ENCODE data around the gene WDR46. TPM values are rescaled to one million over a fixed set of nuclear protein-coding genes. Genes with fewer than 3 reads are reported as not detected.
A peak's percentile ranks its signal among the peaks of the same experiment; 100 is the strongest.

WDR46 gene
- total and polyA plus RNA-seq, 2 of the 8 experiments (the other 6 are each of a cell fraction or from before 2014, with no cell fraction given), result 69.7 to 91.0 TPM

DNA sequence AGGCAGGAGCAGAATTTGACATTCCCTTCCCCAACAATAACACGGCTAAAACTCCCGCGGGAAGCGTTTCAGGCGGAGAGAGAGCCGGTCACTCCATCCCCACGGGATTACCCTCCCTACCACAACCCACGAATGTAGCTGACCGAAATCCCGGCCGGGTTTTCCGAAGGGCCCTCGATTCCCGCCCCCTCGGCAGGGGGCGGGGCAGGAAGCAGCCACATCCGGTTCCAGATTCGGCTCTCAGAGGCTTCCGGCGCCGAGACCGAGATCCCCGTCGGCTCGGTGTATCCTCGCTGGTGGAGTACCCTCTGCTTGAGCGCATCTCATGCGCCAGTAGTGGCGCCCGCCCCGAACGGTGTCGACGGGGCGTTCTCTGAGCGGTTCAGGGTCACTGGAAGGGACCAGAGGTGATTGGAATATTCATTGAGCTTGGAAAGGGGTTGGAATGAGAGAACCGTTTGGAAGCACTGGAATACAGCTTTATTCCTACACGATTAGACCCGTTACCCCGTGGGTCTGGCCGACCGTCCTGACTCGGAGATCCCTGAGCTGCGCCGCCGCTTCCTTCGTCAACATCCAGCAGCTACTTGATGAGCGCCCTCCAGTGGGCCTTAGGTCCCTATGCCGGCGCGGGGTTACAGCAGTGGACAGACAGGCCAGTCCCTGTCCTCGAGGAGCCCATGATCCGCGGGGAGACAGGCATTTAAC lies 10.4 kb upstream of the WDR46 start (continued):
- TF ChIP-seq NRF1 (IDR thresholded peaks at IDR 0.05; ENCODE audit: low read depth, low read length), result no peak
- no peak for TF ChIP-seq RBBP5 (IDR thresholded peaks at IDR 0.05; ENCODE audit: borderline replicate concordance, low read depth, low read length)
- TF ChIP-seq TAF7 (optimal IDR thresholded peaks at IDR 0.05; ENCODE audit: borderline replicate concordance, low read depth, low read length), result peak; percentile 71
- TF ChIP-seq TCF12 (IDR thresholded peaks at IDR 0.05; ENCODE audit: low read depth, low read length), result no peak
- no peak for TF ChIP-seq SIX5 (IDR thresholded peaks at IDR 0.05; ENCODE audit: low read depth, low read length)
- TF ChIP-seq BRCA1 (IDR thresholded peaks at IDR 0.05; ENCODE audit: low read depth, low read length), result no peak
- TF ChIP-seq SP2 (IDR thresholded peaks at IDR 0.05; ENCODE audit: low read length), result no peak
- no peak; the same call in 1 of the 2 replicates for TF ChIP-seq CHD2 (IDR thresholded peaks at IDR 0.05; ENCODE audit: low read length)
- TF ChIP-seq RAD21 (IDR thresholded peaks at IDR 0.05 in 1 of 2, conservative IDR thresholded peaks at IDR 0.05 in 1 of 2; ENCODE audit: low read depth in 2 of 2, low read length in 2 of 2), result peak; percentile 32 to 56
- no peak for TF ChIP-seq SUZ12 (IDR thresholded peaks at IDR 0.05; ENCODE audit: low read length)
- no peak for TF ChIP-seq CTBP2 (IDR thresholded peaks at IDR 0.05; ENCODE audit: borderline replicate concordance, insufficient read depth, insufficient read length, low read length)
- TF ChIP-seq CEBPB (IDR thresholded peaks at IDR 0.05; ENCODE audit: low read depth, low read length), result no peak
- 0 out of 2 replicates have a peak, but pooled peaks have one; percentile 76 for TF ChIP-seq KDM1A (IDR thresholded peaks at IDR 0.05; ENCODE audit: borderline replicate concordance, low read length)
- peak; percentile 6 for TF ChIP-seq CREB1 (IDR thresholded peaks at IDR 0.05)
- no peak for TF ChIP-seq NANOG (IDR thresholded peaks at IDR 0.05; ENCODE audit: insufficient read depth, low read depth, low read length, poor library complexity, severe bottlenecking)
- no peak for TF ChIP-seq TEAD4 (IDR thresholded peaks at IDR 0.05; ENCODE audit: low read depth, low read length)
- TF ChIP-seq CTCF (IDR thresholded peaks at IDR 0.05; ENCODE audit: control extremely low read depth in 1 of 3, insufficient read depth in 1 of 3, low read depth in 1 of 3, low read length in 3 of 3), result peak; percentile 73 to 86 (median 78)
- TF ChIP-seq BCL11A (IDR thresholded peaks at IDR 0.05; ENCODE audit: low read depth in 2 of 2, low read length in 2 of 2), result no peak
- TF ChIP-seq POLR2A (IDR thresholded peaks at IDR 0.05; ENCODE audit: control extremely low read depth in 1 of 2, low read depth in 2 of 2, low read length in 2 of 2), result 0 out of 3 replicates have a peak, but pooled peaks of 1 of the 2 experiments have one; percentile 19
- no peak for TF ChIP-seq EP300 (IDR thresholded peaks at IDR 0.05; ENCODE audit: borderline replicate concordance in 1 of 2, low read depth in 2 of 2, low read length in 2 of 2)
- TF ChIP-seq TAF1 (IDR thresholded peaks at IDR 0.05; ENCODE audit: low read depth, low read length), result peak; percentile 63
- no peak for TF ChIP-seq HDAC6 (IDR thresholded peaks at IDR 0.05; ENCODE audit: low read depth, low read length)
- no peak for TF ChIP-seq CHD1 (IDR thresholded peaks at IDR 0.05; ENCODE audit: low read depth, low read length)
